Upper lobe of right lung (tissue), 1 donor: Measurements from ENCODE around the gene EFNA5. TPM values are rescaled to one million over a fixed set of nuclear protein-coding genes. Genes with fewer than 3 reads are reported as not detected.

Source experiments
- ATAC-seq: fragments of 200-7000 bp; cut with Tn5 transposase; one replicate; pipeline ENCODE4 v1.9.1; 2020; ENCODE audit warnings: mild to moderate bottlenecking, moderate library complexity
- DNase-seq: peaks from one replicate; pipeline ENCODE4 v3.0.0-alpha.2; 2020
- H3K27ac ChIP-seq: fragments of 200-600 bp; one replicate; pipeline ENCODE4 v1.8.0; 2022
- H3K27me3 ChIP-seq: fragments of 200-600 bp; one replicate; pipeline ENCODE4 v1.8.0; 2022; ENCODE audit warnings: mild to moderate bottlenecking
- H3K36me3 ChIP-seq: fragments of 200-600 bp; one replicate; pipeline ENCODE4 v1.8.0; 2022
- H3K4me1 ChIP-seq: fragments of 200-600 bp; one replicate; pipeline ENCODE4 v1.8.0; 2022
- H3K4me3 ChIP-seq: fragments of 200-600 bp; one replicate; pipeline ENCODE4 v1.8.0; 2022; ENCODE audit warnings: mild to moderate bottlenecking
- H3K9me3 ChIP-seq: fragments of 200-600 bp; one replicate; pipeline ENCODE4 v1.8.0; 2022
- CTCF ChIP-seq: fragments of 200-600 bp; IDR thresholded peaks from one replicate; pipeline ENCODE4 v1.8.0; 2022; ENCODE audit warnings: antibody characterized with exemption
- intact Hi-C: fragments of 100-400 bp; cut with DNase I; formaldehyde crosslinking; loops from one replicate; pipeline ENCODE4 v1.11.0; 2022
- total RNA-seq: library from RNA; stranded (reverse); fragmentation: NEBNext Ultra II Directional; extraction: Animal tissue kit (Norgen Biotek cat#: 25700); gene quantifications from one replicate; pipeline ENCODE4 v1.2.1, GENCODE V29; 2021
- donor health status: DM: no; HTN: yes; CAD: no; lungs with severe emphysema.

EFNA5 gene
- total RNA-seq, 1 donor from 2014 or later = 12.0 TPM

GRCh38 chr5:107705402-107706014 is 34.8 kb upstream of the EFNA5 start:
- Histone ChIP-seq H3K4me3 (no peak overlapping the region), H3K4me1 (no peaks in the 10 kb centered on the region), H3K27ac (no peak overlapping the region), H3K27me3 (no peaks in the 10 kb centered on the region), H3K9me3 (no peaks in the 10 kb centered on the region), H3K36me3 (no peaks in the 10 kb centered on the region)
- intact Hi-C loops = no loop called here
- no peak for DNase-seq
- TF ChIP-seq CTCF = no peak
- ATAC-seq = no peak

DNA sequence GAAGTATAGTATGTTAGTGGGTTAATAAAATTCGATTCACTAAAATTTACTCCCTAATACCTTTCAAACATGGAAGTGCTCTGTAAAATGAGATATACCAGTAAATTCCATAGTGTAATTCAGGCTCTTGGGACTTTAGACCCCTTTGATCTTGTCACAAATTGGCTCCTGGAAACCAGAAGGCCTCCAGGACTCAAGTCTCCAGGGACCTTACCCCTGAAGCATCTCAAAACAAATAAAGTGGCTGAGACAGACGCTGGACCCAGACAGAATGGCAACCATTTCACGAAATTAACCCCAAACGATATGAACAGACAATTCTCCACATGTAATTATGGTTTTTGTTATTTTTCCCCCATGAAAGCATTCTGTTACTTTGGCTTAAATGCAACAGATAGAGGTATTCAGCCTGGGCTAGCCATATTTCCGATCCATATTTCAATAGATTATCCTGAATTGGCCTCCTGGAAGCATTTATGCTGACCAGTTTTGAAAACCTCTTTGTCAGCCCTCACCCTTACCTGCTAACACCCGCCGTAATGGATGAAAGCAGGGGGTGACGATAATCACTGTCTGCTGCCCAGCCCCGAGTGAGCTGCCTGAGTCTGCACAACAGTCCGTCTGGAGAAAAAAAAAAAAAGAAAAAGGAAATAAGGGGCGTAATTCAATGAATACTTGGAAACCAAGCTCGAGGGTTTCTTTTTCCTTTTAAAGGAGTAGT is 34.1 kb upstream of the EFNA5 start:
- intact Hi-C loops = no loop called here
- Histone ChIP-seq H3K27me3 (no peaks in the 10 kb centered on the region), H3K9me3 (no peaks in the 10 kb centered on the region), H3K4me1 (no peaks in the 10 kb centered on the region), H3K36me3 (no peaks in the 10 kb centered on the region), H3K27ac (no peak overlapping the region), H3K4me3 (no peak overlapping the region)
- ATAC-seq = no peak
- no peak for TF ChIP-seq CTCF
- DNase-seq = no peak

- no peak overlapping the region for H3K27ac ChIP-seq
- no peak overlapping the region for H3K4me3 ChIP-seq
- TF ChIP-seq CTCF = no peak
- ATAC-seq = no peak
- H3K4me1 ChIP-seq = no peaks in the 10 kb centered on the region
- no peak for DNase-seq
- intact Hi-C loops = no loop called here
- H3K9me3 ChIP-seq = no peaks in the 10 kb centered on the region
- H3K27me3 ChIP-seq = no peaks in the 10 kb centered on the region
- H3K36me3 ChIP-seq = no peaks in the 10 kb centered on the region
These were observed 29.7 kb upstream of the EFNA5 start for GRCh38 chr5:107700481-107700880.

DNA sequence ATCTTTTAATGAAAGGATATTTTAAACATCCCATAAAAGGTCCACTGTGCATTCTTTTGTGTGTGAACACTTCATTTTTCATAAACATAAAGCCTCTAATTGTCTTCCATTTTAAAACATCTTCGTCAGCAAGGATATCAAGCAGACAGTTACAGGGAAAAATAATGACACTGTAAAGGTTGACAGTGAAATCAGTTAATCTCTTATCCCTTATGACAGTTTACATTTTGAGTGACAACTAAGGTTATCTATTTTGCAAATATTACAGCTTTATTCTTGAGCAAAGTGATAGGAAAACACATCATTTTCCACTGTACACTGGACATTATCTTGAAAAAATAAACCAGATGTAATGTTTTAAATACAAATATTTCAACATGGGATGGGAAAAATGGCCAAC is 28.7 kb upstream of the EFNA5 start:
- ATAC-seq = no peak

DNA sequence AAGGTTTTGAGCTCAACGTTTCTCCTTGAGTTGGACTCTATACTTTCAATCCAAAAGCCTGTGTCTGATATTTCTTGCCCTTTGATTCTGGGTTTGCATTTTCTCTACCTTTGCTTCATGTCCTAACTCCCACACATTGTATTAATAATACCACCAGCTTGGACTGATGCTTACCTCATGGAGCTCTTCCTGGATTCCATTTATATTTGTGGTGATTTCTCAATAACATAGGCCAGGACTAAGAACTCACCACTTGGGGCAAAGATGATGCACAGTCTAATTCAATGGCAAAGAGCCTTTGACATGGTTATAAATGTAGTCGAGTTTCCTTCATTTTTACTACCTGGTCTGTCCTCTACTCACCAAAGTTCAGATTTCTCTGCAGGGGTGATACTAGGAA is 27.5 kb upstream of the EFNA5 start:
- intact Hi-C loops = no loop called here
- Histone ChIP-seq H3K9me3 (no peaks in the 10 kb centered on the region), H3K27ac (no peak overlapping the region), H3K4me1 (no peaks in the 10 kb centered on the region), H3K27me3 (no peaks in the 10 kb centered on the region), H3K36me3 (no peaks in the 10 kb centered on the region), H3K4me3 (no peak overlapping the region)
- ATAC-seq (no peak), DNase-seq (no peak)
- no peak for TF ChIP-seq CTCF

More for the DNA sequence above, 28.7 kb upstream of the EFNA5 start:
- no peak for TF ChIP-seq CTCF
- Histone ChIP-seq H3K27me3 (no peaks in the 10 kb centered on the region), H3K27ac (no peak overlapping the region), H3K36me3 (no peaks in the 10 kb centered on the region), H3K9me3 (no peaks in the 10 kb centered on the region), H3K4me1 (no peaks in the 10 kb centered on the region), H3K4me3 (no peak overlapping the region)
- DNase-seq = no peak
- intact Hi-C loops = no loop called here
